Measurements from ENCODE around the gene NTM.

NTM gene

GRCh38 chr11:132042296-132042695, 671.9 kb downstream of the NTM start:
- Histone ChIP-seq H3K4me2 (ENCODE audit: low read length) (no peak overlapping the region), H3K9ac (ENCODE audit: low read length) (no peak overlapping the region), H3K27ac (ENCODE audit: low read length) (no peak overlapping the region), H3K79me2 (ENCODE audit: low read length) (no peaks in the 10 kb centered on the region), H3K36me3 (replicated peaks; ENCODE audit: low read depth, low read length) (no peaks in the 10 kb centered on the region), H4K20me1 (ENCODE audit: insufficient read depth, low read length) (no peaks in the 10 kb centered on the region), H3K27me3 (ENCODE audit: low read depth, low read length) (peaks cover 18% of the 10 kb centered on the region; the same call in 1 of the 2 replicates), H3K4me3 (ENCODE audit: low read length) (no peak overlapping the region), H3K9me3 (ENCODE audit: insufficient read depth, low read length) (no peaks in the 10 kb centered on the region), H2AFZ (ENCODE audit: low read depth, low read length) (no peak overlapping the region), H3K4me1 (ENCODE audit: low read length) (no peaks in the 10 kb centered on the region)
- no peak for TF ChIP-seq CTCF (IDR thresholded peaks at IDR 0.05; ENCODE audit: low read depth, low read length)
- TF ChIP-seq EZH2phosphoT487 (IDR thresholded peaks at IDR 0.05; ENCODE audit: low read depth), result no peak

- no peaks in the 10 kb centered on the region for H3K36me3 ChIP-seq (replicated peaks; ENCODE audit: low read depth, low read length)
- no peak overlapping the region for H3K27ac ChIP-seq (ENCODE audit: low read length)
- H3K9me3 ChIP-seq (ENCODE audit: insufficient read depth, low read length), result no peaks in the 10 kb centered on the region
- H4K20me1 ChIP-seq (ENCODE audit: insufficient read depth, low read length), result no peaks in the 10 kb centered on the region
- no peak overlapping the region for H3K4me2 ChIP-seq (ENCODE audit: low read length)
- H3K4me3 ChIP-seq (ENCODE audit: low read length), result no peak overlapping the region
- no peaks in the 10 kb centered on the region for H3K79me2 ChIP-seq (ENCODE audit: low read length)
- no peak overlapping the region for H2AFZ ChIP-seq (ENCODE audit: low read depth, low read length)
- H3K4me1 ChIP-seq (ENCODE audit: low read length), result no peaks in the 10 kb centered on the region
- TF ChIP-seq CTCF (IDR thresholded peaks at IDR 0.05; ENCODE audit: low read depth, low read length) (no peak), EZH2phosphoT487 (IDR thresholded peaks at IDR 0.05; ENCODE audit: low read depth) (no peak)
- H3K27me3 ChIP-seq (ENCODE audit: low read depth, low read length), result peaks cover 29% of the 10 kb centered on the region; the same call in 1 of the 2 replicates
- no peak overlapping the region for H3K9ac ChIP-seq (ENCODE audit: low read length)
Measured at GRCh38 chr11:132043714-132044113, 673.3 kb downstream of the NTM start.

GRCh38 chr11:132045107-132045506, 674.7 kb downstream of the NTM start:
- H3K4me2 ChIP-seq (ENCODE audit: low read length), result no peak overlapping the region
- H3K79me2 ChIP-seq (ENCODE audit: low read length), result no peaks in the 10 kb centered on the region
- H3K27me3 ChIP-seq (ENCODE audit: low read depth, low read length), result peaks cover 39% of the 10 kb centered on the region; the same call in 1 of the 2 replicates
- no peak overlapping the region for H3K4me3 ChIP-seq (ENCODE audit: low read length)
- TF ChIP-seq EZH2phosphoT487 (IDR thresholded peaks at IDR 0.05; ENCODE audit: low read depth) (no peak), CTCF (IDR thresholded peaks at IDR 0.05; ENCODE audit: low read depth, low read length) (no peak)
- H3K36me3 ChIP-seq (replicated peaks; ENCODE audit: low read depth, low read length), result no peaks in the 10 kb centered on the region
- H2AFZ ChIP-seq (ENCODE audit: low read depth, low read length), result no peak overlapping the region
- no peaks in the 10 kb centered on the region for H3K9me3 ChIP-seq (ENCODE audit: insufficient read depth, low read length)
- H4K20me1 ChIP-seq (ENCODE audit: insufficient read depth, low read length), result no peaks in the 10 kb centered on the region
- no peak overlapping the region for H3K9ac ChIP-seq (ENCODE audit: low read length)
- H3K27ac ChIP-seq (ENCODE audit: low read length), result no peak overlapping the region
- H3K4me1 ChIP-seq (ENCODE audit: low read length), result no peaks in the 10 kb centered on the region

GRCh38 chr11:132046288-132046865, 676.0 kb downstream of the NTM start:
- H4K20me1 ChIP-seq (ENCODE audit: insufficient read depth, low read length), result no peaks in the 10 kb centered on the region
- no peaks in the 10 kb centered on the region for H3K79me2 ChIP-seq (ENCODE audit: low read length)
- no peak overlapping the region for H3K4me3 ChIP-seq (ENCODE audit: low read length)
- H3K9me3 ChIP-seq (ENCODE audit: insufficient read depth, low read length), result no peaks in the 10 kb centered on the region
- TF ChIP-seq EZH2phosphoT487 (IDR thresholded peaks at IDR 0.05; ENCODE audit: low read depth), result no peak
- no peak for TF ChIP-seq CTCF (IDR thresholded peaks at IDR 0.05; ENCODE audit: low read depth, low read length)
- H3K27me3 ChIP-seq (ENCODE audit: low read depth, low read length), result peaks cover 41% of the 10 kb centered on the region
- no peaks in the 10 kb centered on the region for H3K36me3 ChIP-seq (replicated peaks; ENCODE audit: low read depth, low read length)
- no peak overlapping the region for H3K4me2 ChIP-seq (ENCODE audit: low read length)
- no peaks in the 10 kb centered on the region for H3K4me1 ChIP-seq (ENCODE audit: low read length)
- H2AFZ ChIP-seq (ENCODE audit: low read depth, low read length), result no peak overlapping the region
- H3K9ac ChIP-seq (ENCODE audit: low read length), result no peak overlapping the region
- H3K27ac ChIP-seq (ENCODE audit: low read length), result no peak overlapping the region

All from OCI-LY3 (cell line).